ENCODE results near the gene CNTN6. TPM values are rescaled to one million over a fixed set of nuclear protein-coding genes. Genes with fewer than 3 reads are reported as not detected.

Gene CNTN6
- total and polyA plus RNA-seq, 2 donors: 0.52 TPM; not detected in 1

- DNase-seq (ENCODE audit: low read depth in 6 of 9, low spot score in 9 of 9): no peak
- WGBS: 70% methylated on average over 2 of the region's 2 CpGs
- peaks cover 0 to 2% of the 10 kb centered on the region in 2 donors for H3K9me3 ChIP-seq (ENCODE audit: control insufficient read depth in 2 of 2, insufficient read depth in 1 of 2, low read length in 1 of 2)
These were observed 45.2 kb downstream of the CNTN6 start for GRCh38 chr3:1138036-1138435.

GRCh38 chr3:1139071-1139470 is 46.2 kb downstream of the CNTN6 start:
- H3K27me3 ChIP-seq (ENCODE audit: control insufficient read depth in 2 of 2, insufficient read depth in 1 of 2, low read length in 1 of 2): no peaks in the 10 kb centered on the region
- H3K36me3 ChIP-seq (ENCODE audit: control insufficient read depth in 2 of 2, insufficient read depth in 2 of 2, low read length in 1 of 2): no peaks in the 10 kb centered on the region
- no peak for DNase-seq (ENCODE audit: low read depth in 6 of 9, low spot score in 9 of 9)
- no peaks in the 10 kb centered on the region for H3K4me1 ChIP-seq (ENCODE audit: control insufficient read depth in 2 of 2, insufficient read depth in 2 of 2, low read length in 2 of 2)
- no peak overlapping the region for H3K4me3 ChIP-seq (ENCODE audit: low read length in 2 of 2)
- whole genome bisulfite sequencing: 0% methylated on average over 1 of the region's 1 CpG
- H3K9me3 ChIP-seq (ENCODE audit: control insufficient read depth in 2 of 2, insufficient read depth in 1 of 2, low read length in 1 of 2): peaks cover 0 to 1% of the 10 kb centered on the region in 2 donors
- no peak overlapping the region for H3K27ac ChIP-seq (ENCODE audit: low read depth in 1 of 2, low read length in 1 of 2)

More at GRCh38 chr3:1138036-1138435, 45.2 kb downstream of the CNTN6 start:
- Histone ChIP-seq H3K4me3 (ENCODE audit: low read length in 2 of 2) (no peak overlapping the region), H3K4me1 (ENCODE audit: control insufficient read depth in 2 of 2, insufficient read depth in 2 of 2, low read length in 2 of 2) (no peaks in the 10 kb centered on the region), H3K27me3 (ENCODE audit: control insufficient read depth in 2 of 2, insufficient read depth in 1 of 2, low read length in 1 of 2) (no peaks in the 10 kb centered on the region), H3K36me3 (ENCODE audit: control insufficient read depth in 2 of 2, insufficient read depth in 2 of 2, low read length in 1 of 2) (no peaks in the 10 kb centered on the region), H3K27ac (ENCODE audit: low read depth in 1 of 2, low read length in 1 of 2) (no peak overlapping the region)

- H3K27me3 ChIP-seq (ENCODE audit: control insufficient read depth in 2 of 2, insufficient read depth in 1 of 2, low read length in 1 of 2): no peaks in the 10 kb centered on the region
- H3K4me3 ChIP-seq (ENCODE audit: low read length in 2 of 2): no peak overlapping the region
- H3K9me3 ChIP-seq (ENCODE audit: control insufficient read depth in 2 of 2, insufficient read depth in 1 of 2, low read length in 1 of 2): no peaks in the 10 kb centered on the region
- no peak overlapping the region for H3K27ac ChIP-seq (ENCODE audit: low read depth in 1 of 2, low read length in 1 of 2)
- no peak for DNase-seq (ENCODE audit: low read depth in 6 of 9, low spot score in 9 of 9)
- WGBS: 74% methylated on average over 1 of the region's 1 CpG
- no peaks in the 10 kb centered on the region for H3K4me1 ChIP-seq (ENCODE audit: control insufficient read depth in 2 of 2, insufficient read depth in 2 of 2, low read length in 2 of 2)
- no peaks in the 10 kb centered on the region for H3K36me3 ChIP-seq (ENCODE audit: control insufficient read depth in 2 of 2, insufficient read depth in 2 of 2, low read length in 1 of 2)
These were observed 54.5 kb downstream of the CNTN6 start for GRCh38 chr3:1147326-1147725.

GRCh38 chr3:1147819-1148218 is 55.0 kb downstream of the CNTN6 start:
- 94% methylated on average over 2 of the region's 2 CpGs for WGBS

GRCh38 chr3:1164101-1164500 is 71.3 kb downstream of the CNTN6 start:
- no peak for DNase-seq (ENCODE audit: low read depth in 6 of 9, low spot score in 9 of 9)
- Histone ChIP-seq H3K36me3 (ENCODE audit: control insufficient read depth in 2 of 2, insufficient read depth in 2 of 2, low read length in 1 of 2) (no peaks in the 10 kb centered on the region), H3K9me3 (ENCODE audit: control insufficient read depth in 2 of 2, insufficient read depth in 1 of 2, low read length in 1 of 2) (no peaks in the 10 kb centered on the region), H3K27ac (ENCODE audit: low read depth in 1 of 2, low read length in 1 of 2) (no peak overlapping the region), H3K4me1 (ENCODE audit: control insufficient read depth in 2 of 2, insufficient read depth in 2 of 2, low read length in 2 of 2) (no peaks in the 10 kb centered on the region), H3K4me3 (ENCODE audit: low read length in 2 of 2) (no peak overlapping the region), H3K27me3 (ENCODE audit: control insufficient read depth in 2 of 2, insufficient read depth in 1 of 2, low read length in 1 of 2) (no peaks in the 10 kb centered on the region)
- WGBS: 91% methylated on average over 2 of the region's 2 CpGs

More at GRCh38 chr3:1147819-1148218, 55.0 kb downstream of the CNTN6 start:
- H3K4me1 ChIP-seq (ENCODE audit: control insufficient read depth in 2 of 2, insufficient read depth in 2 of 2, low read length in 2 of 2): no peaks in the 10 kb centered on the region
- H3K27ac ChIP-seq (ENCODE audit: low read depth in 1 of 2, low read length in 1 of 2): no peak overlapping the region
- no peak for DNase-seq (ENCODE audit: low read depth in 6 of 9, low spot score in 9 of 9)
- H3K36me3 ChIP-seq (ENCODE audit: control insufficient read depth in 2 of 2, insufficient read depth in 2 of 2, low read length in 1 of 2): no peaks in the 10 kb centered on the region
- H3K9me3 ChIP-seq (ENCODE audit: control insufficient read depth in 2 of 2, insufficient read depth in 1 of 2, low read length in 1 of 2): no peaks in the 10 kb centered on the region
- H3K27me3 ChIP-seq (ENCODE audit: control insufficient read depth in 2 of 2, insufficient read depth in 1 of 2, low read length in 1 of 2): no peaks in the 10 kb centered on the region
- no peak overlapping the region for H3K4me3 ChIP-seq (ENCODE audit: low read length in 2 of 2)

- Histone ChIP-seq H3K4me1 (ENCODE audit: control insufficient read depth in 2 of 2, insufficient read depth in 2 of 2, low read length in 2 of 2) (no peaks in the 10 kb centered on the region), H3K27me3 (ENCODE audit: control insufficient read depth in 2 of 2, insufficient read depth in 1 of 2, low read length in 1 of 2) (no peaks in the 10 kb centered on the region), H3K36me3 (ENCODE audit: control insufficient read depth in 2 of 2, insufficient read depth in 2 of 2, low read length in 1 of 2) (no peaks in the 10 kb centered on the region), H3K27ac (ENCODE audit: low read depth in 1 of 2, low read length in 1 of 2) (no peak overlapping the region), H3K9me3 (ENCODE audit: control insufficient read depth in 2 of 2, insufficient read depth in 1 of 2, low read length in 1 of 2) (peaks cover 0 to 3% of the 10 kb centered on the region in 2 donors), H3K4me3 (ENCODE audit: low read length in 2 of 2) (no peak overlapping the region)
- 87% methylated on average over 3 of the region's 3 CpGs for WGBS
- DNase-seq (ENCODE audit: low read depth in 6 of 9, low spot score in 9 of 9): no peak
These were observed 78.5 kb downstream of the CNTN6 start for GRCh38 chr3:1171320-1171719.

GRCh38 chr3:1172644-1173043 is 79.8 kb downstream of the CNTN6 start:
- no peak overlapping the region for H3K27ac ChIP-seq (ENCODE audit: low read depth in 1 of 2, low read length in 1 of 2)
- H3K4me1 ChIP-seq (ENCODE audit: control insufficient read depth in 2 of 2, insufficient read depth in 2 of 2, low read length in 2 of 2): no peaks in the 10 kb centered on the region
- H3K36me3 ChIP-seq (ENCODE audit: control insufficient read depth in 2 of 2, insufficient read depth in 2 of 2, low read length in 1 of 2): no peaks in the 10 kb centered on the region
- 62% methylated on average over 2 of the region's 2 CpGs for WGBS
- H3K4me3 ChIP-seq (ENCODE audit: low read length in 2 of 2): no peak overlapping the region
- DNase-seq (ENCODE audit: low read depth in 6 of 9, low spot score in 9 of 9): no peak
- H3K9me3 ChIP-seq (ENCODE audit: control insufficient read depth in 2 of 2, insufficient read depth in 1 of 2, low read length in 1 of 2): peaks cover 0 to 3% of the 10 kb centered on the region in 2 donors
- H3K27me3 ChIP-seq (ENCODE audit: control insufficient read depth in 2 of 2, insufficient read depth in 1 of 2, low read length in 1 of 2): no peaks in the 10 kb centered on the region

- Histone ChIP-seq H3K36me3 (ENCODE audit: control insufficient read depth in 2 of 2, insufficient read depth in 2 of 2, low read length in 1 of 2) (no peaks in the 10 kb centered on the region), H3K4me3 (ENCODE audit: low read length in 2 of 2) (no peak overlapping the region), H3K9me3 (ENCODE audit: control insufficient read depth in 2 of 2, insufficient read depth in 1 of 2, low read length in 1 of 2) (no peaks in the 10 kb centered on the region), H3K4me1 (ENCODE audit: control insufficient read depth in 2 of 2, insufficient read depth in 2 of 2, low read length in 2 of 2) (no peaks in the 10 kb centered on the region), H3K27me3 (ENCODE audit: control insufficient read depth in 2 of 2, insufficient read depth in 1 of 2, low read length in 1 of 2) (no peaks in the 10 kb centered on the region), H3K27ac (ENCODE audit: low read depth in 1 of 2, low read length in 1 of 2) (no peak overlapping the region)
- DNase-seq (ENCODE audit: low read depth in 6 of 9, low spot score in 9 of 9): no peak
- 71% methylated on average over 6 of the region's 6 CpGs for WGBS
These were observed 86.3 kb downstream of the CNTN6 start for GRCh38 chr3:1179146-1179545.

GRCh38 chr3:1183320-1184048 is 90.7 kb downstream of the CNTN6 start:
- Histone ChIP-seq H3K4me3 (ENCODE audit: low read length in 2 of 2) (no peak overlapping the region), H3K36me3 (ENCODE audit: control insufficient read depth in 2 of 2, insufficient read depth in 2 of 2, low read length in 1 of 2) (no peaks in the 10 kb centered on the region), H3K9me3 (ENCODE audit: control insufficient read depth in 2 of 2, insufficient read depth in 1 of 2, low read length in 1 of 2) (no peaks in the 10 kb centered on the region), H3K27ac (ENCODE audit: low read depth in 1 of 2, low read length in 1 of 2) (no peak overlapping the region), H3K4me1 (ENCODE audit: control insufficient read depth in 2 of 2, insufficient read depth in 2 of 2, low read length in 2 of 2) (no peaks in the 10 kb centered on the region), H3K27me3 (ENCODE audit: control insufficient read depth in 2 of 2, insufficient read depth in 1 of 2, low read length in 1 of 2) (no peaks in the 10 kb centered on the region)
- 74% methylated on average over 4 of the region's 4 CpGs for WGBS
- DNase-seq (ENCODE audit: low read depth in 6 of 9, low spot score in 9 of 9): no peak

Data from thymus (tissue), 11 donors.